H9 (cell line): ENCODE results near the gene ST8SIA6. TPM values are rescaled to one million over a fixed set of nuclear protein-coding genes. Genes with fewer than 3 reads are reported as not detected.

Source experiments
- DNase-seq: peaks from one replicate; pipeline ENCODE4 v3.0.0-alpha.2; 2017
- H2AFZ ChIP-seq: one replicate; pipeline ENCODE4 v1.6.1; 2013; ENCODE audit warnings: mild to moderate bottlenecking, low read length, control low read depth, moderate library complexity
- H2AK5ac ChIP-seq: 2 replicates; pipeline ENCODE4 v1.6.1; 2013; ENCODE audit warnings: low read length, control low read depth, mixed read lengths; ENCODE audit not compliant: insufficient read length
- H2BK120ac ChIP-seq: one replicate; pipeline ENCODE4 v1.6.1; 2013; ENCODE audit warnings: low read depth, mild to moderate bottlenecking, low read length, control low read depth, inconsistent platforms; ENCODE audit not compliant: poor library complexity, severe bottlenecking
- H2BK12ac ChIP-seq: 2 replicates; pipeline ENCODE4 v1.6.1; 2013; ENCODE audit warnings: low read length, control low read depth, mixed read lengths, low read depth; ENCODE audit not compliant: insufficient read length
- H2BK15ac ChIP-seq: 2 replicates; pipeline ENCODE4 v1.6.1; 2013; ENCODE audit warnings: low read depth, low read length, control low read depth
- H2BK20ac ChIP-seq: one replicate; pipeline ENCODE4 v1.6.1; 2013; ENCODE audit warnings: low read depth, mild to moderate bottlenecking, low read length, control low read depth, inconsistent platforms; ENCODE audit not compliant: poor library complexity, severe bottlenecking
- H2BK5ac ChIP-seq: 2 replicates; pipeline ENCODE4 v1.6.1; 2013; ENCODE audit warnings: low read length, control low read depth, mixed read lengths; ENCODE audit not compliant: insufficient read length
- H3K14ac ChIP-seq: 2 replicates; pipeline ENCODE4 v1.6.1; 2013; ENCODE audit warnings: low read length, control low read depth; ENCODE audit not compliant: insufficient read depth
- H3K18ac ChIP-seq: 2 replicates; pipeline ENCODE4 v1.6.1; 2013; ENCODE audit warnings: low read depth, mild to moderate bottlenecking, mixed read lengths, low read length, control low read depth; ENCODE audit not compliant: insufficient read length
- H3K23ac ChIP-seq: 2 replicates; pipeline ENCODE4 v1.6.1; 2013; ENCODE audit warnings: low read length, control low read depth, mixed read lengths, low read depth; ENCODE audit not compliant: insufficient read length
- H3K23me2 ChIP-seq: 2 replicates; pipeline ENCODE4 v1.6.1; 2013; ENCODE audit warnings: low read depth, mild to moderate bottlenecking, mixed read lengths, low read length, control low read depth; ENCODE audit not compliant: insufficient read length, poor library complexity, severe bottlenecking
- H3K27ac ChIP-seq: 2 replicates; pipeline ENCODE4 v1.5.1; 2013; ENCODE audit warnings: low read length, control low read depth, mixed read lengths, low read depth; ENCODE audit not compliant: insufficient read length
- H3K27me3 ChIP-seq: 2 replicates; pipeline ENCODE4 v1.6.1; 2013; ENCODE audit warnings: low read length, control low read depth, inconsistent platforms; ENCODE audit not compliant: insufficient read depth
- H3K4ac ChIP-seq: 2 replicates; pipeline ENCODE4 v1.6.1; 2013; ENCODE audit warnings: low read depth, mild to moderate bottlenecking, control low read depth, inconsistent platforms, low read length, moderate library complexity
- H3K4me1 ChIP-seq: 2 replicates; pipeline ENCODE4 v1.6.1; 2013; ENCODE audit warnings: low read length, control low read depth, inconsistent platforms; ENCODE audit not compliant: insufficient read depth
- H3K4me2 ChIP-seq: 2 replicates; pipeline ENCODE4 v1.6.1; 2013; ENCODE audit warnings: low read length, control low read depth, mixed read lengths; ENCODE audit not compliant: insufficient read length, insufficient read depth
- H3K56ac ChIP-seq: 2 replicates; pipeline ENCODE4 v1.6.1; 2013; ENCODE audit warnings: low read depth, mild to moderate bottlenecking, mixed read lengths, low read length, control low read depth; ENCODE audit not compliant: insufficient read length
- H3K79me1 ChIP-seq: 2 replicates; pipeline ENCODE4 v1.6.1; 2013; ENCODE audit warnings: low read depth, mild to moderate bottlenecking, moderate library complexity, low read length, control low read depth, inconsistent platforms; ENCODE audit not compliant: insufficient read depth, poor library complexity, severe bottlenecking
- H3K79me2 ChIP-seq: 2 replicates; pipeline ENCODE4 v1.6.1; 2013; ENCODE audit warnings: low read length, control low read depth, inconsistent platforms; ENCODE audit not compliant: insufficient read depth
- H3K9ac ChIP-seq: 2 replicates; pipeline ENCODE4 v1.6.1; 2013; ENCODE audit warnings: low read length, control low read depth, mixed read lengths; ENCODE audit not compliant: insufficient read length; ENCODE audit errors: extremely low read depth
- H3K9me3 ChIP-seq: one replicate; pipeline ENCODE4 v1.6.1; 2013; ENCODE audit warnings: low read depth, low read length, inconsistent platforms; ENCODE audit not compliant: control insufficient read depth
- H3T11ph ChIP-seq: one replicate; pipeline ENCODE4 v1.6.1; 2013; ENCODE audit warnings: mild to moderate bottlenecking, low read length, control low read depth, inconsistent platforms
- H4K20me1 ChIP-seq: one replicate; pipeline ENCODE4 v1.6.1; 2013; ENCODE audit not compliant: control insufficient read depth, insufficient read length, insufficient read depth
- H4K5ac ChIP-seq: 2 replicates; pipeline ENCODE4 v1.6.1; 2013; ENCODE audit warnings: low read depth, mild to moderate bottlenecking, mixed read lengths, low read length, control low read depth; ENCODE audit not compliant: insufficient read length
- H4K8ac ChIP-seq: replicated peaks from 2 replicates; pipeline ENCODE4 v1.6.1; 2013; ENCODE audit warnings: low read length, control low read depth, mixed read lengths, low read depth; ENCODE audit not compliant: insufficient read length
- H4K91ac ChIP-seq: 2 replicates; pipeline ENCODE4 v1.6.1; 2013; ENCODE audit warnings: low read depth, mild to moderate bottlenecking, moderate library complexity, mixed read lengths, low read length, control low read depth; ENCODE audit not compliant: insufficient read length
- H3K27ac Mint-ChIP-seq, 3 experiments: 2 replicates in 2 of 3; 3 replicates in 1 of 3; pipeline ENCODE4 v1.8.0; 2020 to 2021; ENCODE audit warnings: mixed read lengths in 3 of 3, mild to moderate bottlenecking in 1 of 3, moderate library complexity in 1 of 3
- H3K27me3 Mint-ChIP-seq: 2 replicates; pipeline ENCODE4 v1.8.0; 2021; ENCODE audit warnings: low read depth, mild to moderate bottlenecking, moderate library complexity, mixed read lengths
- H3K36me3 Mint-ChIP-seq, 3 experiments: 2 replicates in 2 of 3; 3 replicates in 1 of 3; pipeline ENCODE4 v1.8.0; 2020 to 2021; ENCODE audit warnings: low read depth in 3 of 3, mixed read lengths in 3 of 3; ENCODE audit not compliant: insufficient read depth in 1 of 3
- H3K4me1 Mint-ChIP-seq, 2 experiments: 2 replicates each; pipeline ENCODE4 v1.8.0; 2020; ENCODE audit warnings: mixed read lengths in 2 of 2
- H3K4me3 Mint-ChIP-seq, 2 experiments: 2 replicates in 1 of 2; 3 replicates in 1 of 2; pipeline ENCODE4 v1.8.0; 2020 to 2021; ENCODE audit warnings: mild to moderate bottlenecking in 2 of 2, mixed read lengths in 2 of 2, moderate library complexity in 1 of 2
- H3K9me3 Mint-ChIP-seq, 2 experiments: 2 replicates in 1 of 2; 3 replicates in 1 of 2; pipeline ENCODE4 v1.8.0; 2020; ENCODE audit warnings: mild to moderate bottlenecking in 2 of 2, mixed read lengths in 2 of 2, moderate library complexity in 1 of 2
- WGBS: extraction: QIAGEN DNeasy Blood & Tissue Kit; methylation state at CpG from one replicate; pipeline ENCODE4 v1.1.7; 2013; ENCODE audit warnings: missing lambda C conversion rate, low lambda C conversion rate, mixed read lengths; ENCODE audit not compliant: insufficient read length; ENCODE audit errors: extremely low coverage; 5-methylcytosine and 5-hydroxymethylcytosine counted together
- total RNA-seq: library from RNA; stranded (reverse); gene quantifications from 2 replicates; pipeline ENCODE4 v1.2.1, GENCODE V29; 2021
- TF ChIP-seq, protein P1 (sequence below): fragments of 200-600 bp; sonication (generic); conservative IDR thresholded peaks from 3 replicates; pipeline ENCODE4 v1.8.0; 2021; ENCODE audit warnings: antibody characterized with exemption, mild to moderate bottlenecking

The ST8SIA6 gene
- total RNA-seq, 1 experiment from 2014 or later = 0.37 TPM

DNA sequence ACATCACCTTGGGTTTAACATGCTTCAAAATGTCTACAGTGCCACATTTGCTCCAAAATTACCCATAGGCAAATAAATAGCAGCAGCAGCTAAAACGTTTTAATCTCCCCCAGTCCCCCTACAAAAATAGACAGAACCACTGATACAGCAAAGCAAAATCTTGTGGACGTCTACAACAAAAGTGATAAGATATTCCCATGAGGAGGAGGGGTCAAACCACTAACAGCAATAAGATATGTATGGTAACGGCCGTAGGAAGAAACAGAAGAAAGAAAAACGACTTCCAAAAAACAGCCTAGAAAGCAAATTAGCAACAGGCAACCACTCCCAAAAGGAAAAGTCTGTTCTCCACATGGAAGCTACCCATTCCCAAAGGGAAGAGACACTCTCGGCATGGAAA is 34.5 kb upstream of the ST8SIA6 start:
- DNase-seq = no peak
- no peaks in the 10 kb centered on the region for H3K9me3 ChIP-seq
- H3K79me1 ChIP-seq = no peaks in the 10 kb centered on the region
- no peaks in the 10 kb centered on the region for H3K4me1 ChIP-seq
- H3K9ac ChIP-seq = no peak overlapping the region
- H2BK5ac ChIP-seq = no peak overlapping the region
- H3K27me3 ChIP-seq = no peaks in the 10 kb centered on the region
- no peak overlapping the region for H2BK15ac ChIP-seq
- H3K27ac Mint-ChIP-seq = no peak overlapping the region
- H4K20me1 ChIP-seq = no peaks in the 10 kb centered on the region
- H2BK12ac ChIP-seq = no peak overlapping the region
- no peak overlapping the region for H4K91ac ChIP-seq
- H3K18ac ChIP-seq = no peak overlapping the region
- no peak overlapping the region for H3K4me3 Mint-ChIP-seq
- H4K8ac ChIP-seq = no peak overlapping the region
- H3K4ac ChIP-seq = no peak overlapping the region
- H2BK20ac ChIP-seq = no peak overlapping the region
- no peak overlapping the region for H2AK5ac ChIP-seq
- WGBS = no CpG with 5 or more reads among the region's 6 CpGs
- peaks cover 0 to 3% of the 10 kb centered on the region in 2 experiments; a peak in 2 of 5 replicates for H3K9me3 Mint-ChIP-seq
- no peaks in the 10 kb centered on the region for H3K23me2 ChIP-seq
- no peak overlapping the region for H3K56ac ChIP-seq
- H2BK120ac ChIP-seq = no peak overlapping the region
- H3K79me2 ChIP-seq = no peaks in the 10 kb centered on the region
- no peak overlapping the region for H3T11ph ChIP-seq
- H3K4me2 ChIP-seq = no peak overlapping the region
- no peaks in the 10 kb centered on the region for H3K36me3 Mint-ChIP-seq
- no peak overlapping the region for H3K14ac ChIP-seq
- H2AFZ ChIP-seq = no peak overlapping the region
- no peaks in the 10 kb centered on the region for H3K4me1 Mint-ChIP-seq
- H4K5ac ChIP-seq = no peak overlapping the region
- TF ChIP-seq, protein P1, sequence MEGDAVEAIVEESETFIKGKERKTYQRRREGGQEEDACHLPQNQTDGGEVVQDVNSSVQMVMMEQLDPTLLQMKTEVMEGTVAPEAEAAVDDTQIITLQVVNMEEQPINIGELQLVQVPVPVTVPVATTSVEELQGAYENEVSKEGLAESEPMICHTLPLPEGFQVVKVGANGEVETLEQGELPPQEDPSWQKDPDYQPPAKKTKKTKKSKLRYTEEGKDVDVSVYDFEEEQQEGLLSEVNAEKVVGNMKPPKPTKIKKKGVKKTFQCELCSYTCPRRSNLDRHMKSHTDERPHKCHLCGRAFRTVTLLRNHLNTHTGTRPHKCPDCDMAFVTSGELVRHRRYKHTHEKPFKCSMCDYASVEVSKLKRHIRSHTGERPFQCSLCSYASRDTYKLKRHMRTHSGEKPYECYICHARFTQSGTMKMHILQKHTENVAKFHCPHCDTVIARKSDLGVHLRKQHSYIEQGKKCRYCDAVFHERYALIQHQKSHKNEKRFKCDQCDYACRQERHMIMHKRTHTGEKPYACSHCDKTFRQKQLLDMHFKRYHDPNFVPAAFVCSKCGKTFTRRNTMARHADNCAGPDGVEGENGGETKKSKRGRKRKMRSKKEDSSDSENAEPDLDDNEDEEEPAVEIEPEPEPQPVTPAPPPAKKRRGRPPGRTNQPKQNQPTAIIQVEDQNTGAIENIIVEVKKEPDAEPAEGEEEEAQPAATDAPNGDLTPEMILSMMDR = no peak
- no peak overlapping the region for H3K27ac ChIP-seq
- no peaks in the 10 kb centered on the region for H3K27me3 Mint-ChIP-seq
- H3K23ac ChIP-seq = no peak overlapping the region
